HCT116 (cell line): Measurements from ENCODE around the gene PRSS36.
"Not testable (repeated sequence)": the region's sequence is repeated elsewhere in the genome, so short reads cannot be mapped to it uniquely, and the experiment has no call there.

Source experiments
- ATF3 ChIP-seq: IDR thresholded peaks from 2 replicates; pipeline ENCODE4 v1.6.1; 2012
- CEBPB ChIP-seq: IDR thresholded peaks from 2 replicates; pipeline ENCODE4 v1.6.1; 2012; ENCODE audit warnings: low read depth
- CTCF ChIP-seq, 3 experiments: fragments of 200-600 bp in 1 of 3; sonication (generic) in 1 of 3; IDR thresholded peaks in 2 of 3; conservative IDR thresholded peaks in 1 of 3; 2 replicates each; pipeline ENCODE4 v1.5.1; 2012 to 2017; ENCODE audit warnings: low read depth in 2 of 3, low read length in 2 of 3, antibody characterized with exemption in 1 of 3, borderline replicate concordance in 1 of 3, control low read depth in 1 of 3, mild to moderate bottlenecking in 1 of 3, mixed read lengths in 1 of 3, mixed run types in 1 of 3, moderate library complexity in 1 of 3; ENCODE audit not compliant: insufficient read depth in 1 of 3
- EGR1 ChIP-seq: IDR thresholded peaks from 2 replicates; pipeline ENCODE4 v1.6.1; 2012; ENCODE audit warnings: low read depth
- ELF1 ChIP-seq: IDR thresholded peaks from 2 replicates; pipeline ENCODE4 v1.6.1; 2012; ENCODE audit warnings: low read depth, borderline replicate concordance
- EZH2 ChIP-seq: fragments of 200-600 bp; sonication (generic); IDR thresholded peaks from 2 replicates; pipeline ENCODE4 v1.6.1; 2017; ENCODE audit warnings: antibody characterized with exemption, mixed run types
- EZH2phosphoT487 ChIP-seq: fragments of 200-600 bp; IDR thresholded peaks from 2 replicates; pipeline ENCODE4 v1.6.1; 2018; ENCODE audit warnings: antibody characterized with exemption, borderline replicate concordance
- MAX ChIP-seq: IDR thresholded peaks from 2 replicates; pipeline ENCODE4 v1.6.1; 2012
- POLR2A ChIP-seq: IDR thresholded peaks from 2 replicates; pipeline ENCODE4 v1.7.0; 2011; ENCODE audit warnings: borderline replicate concordance; ENCODE audit not compliant: insufficient read depth, insufficient read length; ENCODE audit errors: extremely low read depth
- POLR2AphosphoS5 ChIP-seq: IDR thresholded peaks from 2 replicates; pipeline ENCODE4 v1.6.1; 2011; ENCODE audit warnings: mild to moderate bottlenecking, low read depth, low read length, moderate library complexity
- REST ChIP-seq: IDR thresholded peaks from 2 replicates; pipeline ENCODE4 v1.6.1; 2012; ENCODE audit warnings: low read depth
- ZBTB33 ChIP-seq: IDR thresholded peaks from 2 replicates; pipeline ENCODE4 v1.6.1; 2011; ENCODE audit warnings: mild to moderate bottlenecking, low read length, moderate library complexity; ENCODE audit not compliant: insufficient replicate concordance; ENCODE audit errors: extremely low read depth
- ZNF274 ChIP-seq: fragments of 200-500 bp; sonication (Bioruptor generic); IDR thresholded peaks from 2 replicates; pipeline ENCODE4 v1.6.1; 2014; ENCODE audit warnings: mild to moderate bottlenecking, low read depth, low read length, inconsistent platforms

- not testable (repeated sequence) for TF ChIP-seq CTCF (IDR thresholded peaks at IDR 0.05 in 2 of 3, conservative IDR thresholded peaks at IDR 0.05 in 1 of 3; ENCODE audit: borderline replicate concordance in 1 of 3, insufficient read depth in 1 of 3, low read depth in 2 of 3, low read length in 2 of 3); ATF3; EZH2phosphoT487; REST; ZBTB33; POLR2AphosphoS5; ZNF274; CEBPB; EZH2; EGR1; POLR2A; ELF1; MAX
Observed at GRCh38 chr16:31195861-31196260, 46.0 kb upstream of the PRSS36 start.
